Thyroid gland (tissue), 4 donors: Measurements from ENCODE around the gene GPR157. TPM values are rescaled to one million over a fixed set of nuclear protein-coding genes. Genes with fewer than 3 reads are reported as not detected.

Experiments used
- DNase-seq, 2 donors: peaks; one replicate each; pipeline ENCODE4 v3.0.0-alpha.2; 2019
- H3K27ac ChIP-seq, 3 donors: fragments of 200-600 bp; sonication (generic); 1 replicate in 2 of 3; 2 replicates in 1 of 3; pipeline ENCODE4 v1.5.1; 2016 to 2019; ENCODE audit warnings: mild to moderate bottlenecking in 1 of 3, moderate library complexity in 1 of 3
- H3K27me3 ChIP-seq: fragments of 200-600 bp; sonication (generic); one replicate; pipeline ENCODE4 v1.5.1; 2019
- H3K36me3 ChIP-seq, 2 donors: fragments of 200-600 bp; sonication (generic); one replicate each; pipeline ENCODE4 v1.5.1; 2016 to 2019
- H3K4me1 ChIP-seq, 2 donors: fragments of 200-600 bp; sonication (generic); one replicate each; pipeline ENCODE4 v1.5.1; 2017 to 2019
- H3K4me3 ChIP-seq, 3 donors: fragments of 200-600 bp; sonication (generic); replicated peaks in 1 of 3; 1 replicate in 2 of 3; 2 replicates in 1 of 3; pipeline ENCODE4 v1.5.1; 2016; ENCODE audit warnings: mild to moderate bottlenecking in 1 of 3
- H3K9me3 ChIP-seq: fragments of 200-600 bp; sonication (generic); one replicate; pipeline ENCODE4 v1.5.1; 2017
- POLR2A ChIP-seq, 2 donors: fragments of 450-650 bp; IDR thresholded peaks; one replicate each; pipeline ENCODE4 v1.6.1; 2017; ENCODE audit warnings: antibody characterized with exemption in 2 of 2, mild to moderate bottlenecking in 2 of 2, moderate library complexity in 1 of 2
- WGBS, 2 donors: methylation state at CpG; one replicate each; pipeline ENCODE4 v1.1.5; 2017; 5-methylcytosine and 5-hydroxymethylcytosine counted together
- intact Hi-C: fragments of 100-400 bp; cut with DNase I; formaldehyde crosslinking; loops from one replicate; pipeline ENCODE4 v1.15.1; 2023
- microRNA counts, 2 donors: library from miRNA; unstranded; fragments of <30 nt; microRNA quantifications; one replicate each; lab custom pipeline; 2016 to 2017
- small RNA-seq: library from RNA; depleted of rRNA; stranded (forward); fragments of <200 nt; gene quantifications from one replicate; pipeline ENCODE3, GENCODE V24; 2016
- total RNA-seq, 4 donors: library from RNA; depleted of rRNA; stranded (reverse); fragments of >200 nt; gene quantifications; one replicate each; pipeline ENCODE4 v1.2.3, GENCODE V29; 2016
- TF ChIP-seq, protein P1 (sequence below), 6 experiments: fragments of 200-600 bp in 3 of 6; fragments of 450-650 bp in 3 of 6; sonication (generic) in 3 of 6; IDR thresholded peaks; one replicate each; pipeline ENCODE4 v1.5.1; 2016 to 2019; ENCODE audit warnings: antibody characterized with exemption in 6 of 6, mild to moderate bottlenecking in 2 of 6, inconsistent platforms in 1 of 6, moderate library complexity in 1 of 6

The GPR157 gene
- total RNA-seq, 4 donors from 2014 or later, result 5.6 to 10.4 (median 7.3) TPM

DNA sequence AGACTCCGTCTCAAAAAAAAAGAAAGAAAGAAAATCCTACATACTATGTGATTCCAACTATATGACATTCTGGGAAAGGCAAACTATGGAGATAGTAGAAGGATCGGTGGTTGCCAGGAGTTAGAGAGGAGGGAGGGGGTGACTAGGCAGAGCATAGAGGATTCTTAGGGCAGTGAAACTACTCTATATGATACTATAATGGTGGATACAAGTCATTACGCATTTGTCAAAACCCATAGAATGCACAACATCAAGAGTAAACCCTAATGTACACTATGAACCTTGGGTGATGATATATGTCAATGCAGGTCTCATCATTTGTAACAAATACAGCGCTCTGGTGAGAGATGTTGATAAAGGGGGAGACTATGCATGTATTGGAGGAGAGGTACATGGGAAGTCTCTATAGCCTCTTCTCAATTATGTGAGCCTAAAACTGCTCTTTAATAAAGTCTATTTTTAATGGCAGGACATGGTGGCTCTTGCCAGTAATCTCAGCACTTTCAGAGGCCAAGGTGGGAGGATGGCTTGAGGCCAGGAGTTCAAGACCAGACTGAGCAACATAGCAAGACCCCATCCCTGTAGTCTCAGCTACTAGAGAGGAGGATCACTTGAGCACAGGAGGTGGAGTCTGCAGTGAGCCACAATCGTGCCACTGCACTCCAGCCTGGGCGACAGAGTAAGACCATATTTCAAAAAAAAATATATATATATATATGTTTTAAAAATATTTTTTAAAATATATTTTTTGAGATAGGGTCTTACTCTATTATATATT, 76.4 kb downstream of the GPR157 start:
- DNase-seq, result no peak
- Histone ChIP-seq H3K36me3 (no peaks in the 10 kb centered on the region), H3K27ac (no peak overlapping the region), H3K4me1 (no peaks in the 10 kb centered on the region), H3K4me3 (no peak overlapping the region), H3K27me3 (no peaks in the 10 kb centered on the region), H3K9me3 (no peaks in the 10 kb centered on the region)
- WGBS, 2 donors, result 93 to 94% methylated on average over 6 of the region's 6 CpGs
- intact Hi-C loops, result no loop called here
- TF ChIP-seq POLR2A (IDR thresholded peaks at IDR 0.05), result no peak
- TF ChIP-seq, protein P1, sequence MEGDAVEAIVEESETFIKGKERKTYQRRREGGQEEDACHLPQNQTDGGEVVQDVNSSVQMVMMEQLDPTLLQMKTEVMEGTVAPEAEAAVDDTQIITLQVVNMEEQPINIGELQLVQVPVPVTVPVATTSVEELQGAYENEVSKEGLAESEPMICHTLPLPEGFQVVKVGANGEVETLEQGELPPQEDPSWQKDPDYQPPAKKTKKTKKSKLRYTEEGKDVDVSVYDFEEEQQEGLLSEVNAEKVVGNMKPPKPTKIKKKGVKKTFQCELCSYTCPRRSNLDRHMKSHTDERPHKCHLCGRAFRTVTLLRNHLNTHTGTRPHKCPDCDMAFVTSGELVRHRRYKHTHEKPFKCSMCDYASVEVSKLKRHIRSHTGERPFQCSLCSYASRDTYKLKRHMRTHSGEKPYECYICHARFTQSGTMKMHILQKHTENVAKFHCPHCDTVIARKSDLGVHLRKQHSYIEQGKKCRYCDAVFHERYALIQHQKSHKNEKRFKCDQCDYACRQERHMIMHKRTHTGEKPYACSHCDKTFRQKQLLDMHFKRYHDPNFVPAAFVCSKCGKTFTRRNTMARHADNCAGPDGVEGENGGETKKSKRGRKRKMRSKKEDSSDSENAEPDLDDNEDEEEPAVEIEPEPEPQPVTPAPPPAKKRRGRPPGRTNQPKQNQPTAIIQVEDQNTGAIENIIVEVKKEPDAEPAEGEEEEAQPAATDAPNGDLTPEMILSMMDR (IDR thresholded peaks at IDR 0.05), result no peak

DNA sequence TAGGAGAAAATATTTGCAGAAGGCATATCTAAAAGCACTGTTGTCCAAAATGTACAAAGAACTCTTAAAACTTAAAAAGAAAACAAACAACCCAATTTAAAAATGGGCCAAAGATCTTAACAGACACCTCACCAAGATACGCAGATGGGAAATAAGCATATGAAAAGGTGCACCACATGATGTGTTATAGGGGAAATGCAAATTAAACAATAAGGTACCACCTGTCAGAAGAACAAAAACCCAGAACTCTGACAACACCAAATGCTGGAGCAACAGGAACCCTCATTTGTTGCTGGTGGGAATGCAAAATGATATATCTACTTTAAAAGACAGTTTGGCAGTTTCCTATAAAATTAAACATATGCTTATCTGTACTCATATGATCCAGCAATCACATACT, 77.5 kb downstream of the GPR157 start:
- Histone ChIP-seq H3K4me3 (no peak overlapping the region), H3K27ac (no peak overlapping the region), H3K36me3 (no peaks in the 10 kb centered on the region), H3K4me1 (no peaks in the 10 kb centered on the region), H3K9me3 (no peaks in the 10 kb centered on the region), H3K27me3 (no peaks in the 10 kb centered on the region)
- TF ChIP-seq, protein P1 (IDR thresholded peaks at IDR 0.05), result no peak
- TF ChIP-seq POLR2A (IDR thresholded peaks at IDR 0.05), result no peak
- intact Hi-C loops, result no loop called here
- no peak for DNase-seq
- WGBS, 2 donors, result 70 to 82% methylated on average over 1 of the region's 1 CpG

DNA sequence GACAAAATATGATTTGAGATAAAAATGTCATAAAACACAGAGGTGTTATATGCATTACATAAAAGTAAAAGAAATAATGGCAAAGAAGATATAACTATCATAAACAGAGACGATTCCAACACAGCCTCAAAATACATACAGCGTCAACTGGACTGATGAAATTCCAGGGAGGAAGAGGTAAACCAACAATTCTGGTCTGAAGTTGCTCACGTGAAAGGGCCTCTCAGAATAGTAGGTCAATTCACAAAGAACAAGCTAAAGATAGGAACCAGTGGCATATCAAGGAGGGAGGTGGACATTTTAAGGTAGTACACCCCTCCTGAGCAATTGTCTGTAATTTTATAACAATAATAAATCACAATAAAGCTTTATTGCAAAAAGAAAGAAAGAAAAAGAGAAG, 78.1 kb downstream of the GPR157 start:
- DNase-seq, result no peak
- Histone ChIP-seq H3K27ac (no peak overlapping the region), H3K4me1 (no peaks in the 10 kb centered on the region), H3K36me3 (no peaks in the 10 kb centered on the region), H3K27me3 (no peaks in the 10 kb centered on the region), H3K4me3 (no peak overlapping the region), H3K9me3 (no peaks in the 10 kb centered on the region)
- WGBS, 2 donors, result 44 to 47% methylated on average over 3 of the region's 3 CpGs
- TF ChIP-seq POLR2A (IDR thresholded peaks at IDR 0.05), result no peak
- TF ChIP-seq, protein P1 (IDR thresholded peaks at IDR 0.05), result no peak
- intact Hi-C loops, result no loop called here

MicroRNA genes within 50 kb of the gene (microRNA counts, 767-probe panel; counts per million panel counts)
- 3,168 to 6,340 counts per million in 2 donors for microRNA hsa-miR-34a-5p (lab: Ali Mortazavi, UCI)

Small RNA genes within 50 kb of the gene (small RNA-seq; reads per million reads assigned to genes)
- not detected for gene RF00424

Other genes with a start within 250 kb of the GPR157 start
- gene CA6, start 183.2 kb downstream of the GPR157 start, total RNA-seq, result not detected
- gene SLC2A7, start 102.7 kb downstream of the GPR157 start, total RNA-seq, result under 1 TPM in 2 of 4 donors, not detected in 2; 0.22 to 0.58 TPM
- gene SLC2A5, start 59.5 kb downstream of the GPR157 start, total RNA-seq, result 1 to 10 TPM in 1 of 4 donors, under 1 TPM in 3; 0.73 to 1.1 (median 0.88) TPM
- 10 to 100 TPM; 36.3 to 64.2 (median 43.6) TPM for gene H6PD, start 105.7 kb upstream of the GPR157 start, total RNA-seq
- gene SPSB1, start 163.8 kb upstream of the GPR157 start, total RNA-seq, result 10 to 100 TPM; 30.5 to 65.0 (median 36.2) TPM